OCI-LY7 (cell line): ENCODE measurements around the gene SECTM1. TPM values are rescaled to one million over a fixed set of nuclear protein-coding genes. Genes with fewer than 3 reads are reported as not detected.

Source experiments
- BruUV-seq: library from RNA; stranded (reverse); fragments of 400-500 nt; replicated peaks from 2 replicates; lab custom pipeline; 2021; lab: Mats Ljungman, UMichigan
- CTCF ChIA-PET: fragments of 300-600 bp; sonication (Branson Sonifier 250); formaldehyde crosslinking; loops from one replicate; lab custom pipeline; 2022; ENCODE audit warnings: antibody characterized with exemption; ENCODE audit not compliant: unreplicated experiment; lab: Charles Lee
- POLR2A ChIA-PET: fragments of 300-600 bp; sonication (Branson Sonifier 250); formaldehyde crosslinking; loops from one replicate; lab custom pipeline; 2022; ENCODE audit warnings: antibody characterized with exemption; lab: Charles Lee
- DNase-seq: peaks from one replicate; pipeline ENCODE4 v3.0.0-alpha.2; 2015; ENCODE audit warnings: low spot score
- H2AFZ ChIP-seq: fragments of 200-600 bp; sonication (generic), shearing (Covaris generic); 2 replicates; pipeline ENCODE4 v1.6.1; 2014; ENCODE audit warnings: mild to moderate bottlenecking, antibody characterized with exemption, low read length, moderate library complexity
- H3K27ac ChIP-seq: fragments of 200-600 bp; sonication (generic); 2 replicates; pipeline ENCODE4 v1.5.1; 2014; ENCODE audit warnings: mixed run types, low read depth, mild to moderate bottlenecking, moderate library complexity, low read length, inconsistent platforms; ENCODE audit not compliant: poor library complexity, severe bottlenecking
- H3K36me3 ChIP-seq: fragments of 200-600 bp; sonication (generic); 2 replicates; pipeline ENCODE4 v1.6.1; 2014; ENCODE audit warnings: mild to moderate bottlenecking, antibody characterized with exemption, low read length, moderate library complexity, mixed read lengths; ENCODE audit not compliant: insufficient read depth
- H3K4me1 ChIP-seq: fragments of 200-600 bp; sonication (generic); 2 replicates; pipeline ENCODE4 v1.5.1; 2014; ENCODE audit warnings: mild to moderate bottlenecking, low read length; ENCODE audit not compliant: insufficient read depth, poor library complexity, severe bottlenecking
- H3K4me2 ChIP-seq: fragments of 200-600 bp; sonication (generic); 2 replicates; pipeline ENCODE4 v1.6.1; 2014; ENCODE audit warnings: mild to moderate bottlenecking, low read length
- H3K4me3 ChIP-seq: fragments of 200-600 bp; sonication (generic); 2 replicates; pipeline ENCODE4 v1.5.1; 2014; ENCODE audit warnings: mild to moderate bottlenecking, low read depth, low read length; ENCODE audit not compliant: poor library complexity, severe bottlenecking
- H3K79me2 ChIP-seq: fragments of 200-600 bp; sonication (generic); 2 replicates; pipeline ENCODE4 v1.6.1; 2016; ENCODE audit warnings: low read depth, mild to moderate bottlenecking, low read length, moderate library complexity, mixed read lengths; ENCODE audit not compliant: insufficient read depth
- H3K9me2 ChIP-seq: fragments of 200-600 bp; sonication (generic); 2 replicates; pipeline ENCODE4 v1.6.1; 2016; ENCODE audit warnings: mild to moderate bottlenecking, low read length, mixed read lengths; ENCODE audit not compliant: insufficient read depth
- H3K9me3 ChIP-seq: fragments of 200-600 bp; sonication (generic); 2 replicates; pipeline ENCODE4 v1.6.1; 2014; ENCODE audit warnings: mild to moderate bottlenecking, mixed run types, low read length, mixed read lengths
- H4K20me1 ChIP-seq: fragments of 200-600 bp; sonication (generic); 2 replicates; pipeline ENCODE4 v1.6.1; 2014; ENCODE audit warnings: mild to moderate bottlenecking, antibody characterized with exemption, low read length, moderate library complexity, mixed read lengths; ENCODE audit not compliant: insufficient read depth
- CTCF ChIP-seq: fragments of 200-600 bp; sonication (generic); conservative IDR thresholded peaks from 2 replicates; pipeline ENCODE4 v1.5.1; 2014; ENCODE audit warnings: mild to moderate bottlenecking, antibody characterized with exemption, low read length, moderate library complexity, mixed read lengths
- EZH2phosphoT487 ChIP-seq: fragments of 200-600 bp; sonication (generic); IDR thresholded peaks from 2 replicates; pipeline ENCODE4 v1.6.1; 2018; ENCODE audit warnings: low read depth, borderline replicate concordance, mild to moderate bottlenecking, mixed run types, antibody characterized with exemption, low read length, moderate library complexity, mixed read lengths
- intact Hi-C: fragments of 100-400 bp; cut with micrococcal nuclease; formaldehyde crosslinking; loops from one replicate; pipeline ENCODE4 v1.10.0; 2022; ENCODE audit not compliant: unreplicated experiment
- total RNA-seq, 2 experiments: library from RNA; depleted of rRNA in 1 of 2; stranded (reverse); fragments of >200 nt in 1 of 2; shearing (Covaris generic) in 1 of 2; gene quantifications; 2 replicates each; pipeline ENCODE4 v1.2.3, GENCODE V29; 2014 to 2022

The SECTM1 gene
- total RNA-seq, 2 experiments from 2014 or later, result not detected

GRCh38 chr17:82375359-82376041, 41.9 kb upstream of the SECTM1 start:
- TF ChIP-seq CTCF (no peak), EZH2phosphoT487 (no peak)
- no TSS peak for BruUV-seq
- peaks cover 23% of the 10 kb centered on the region for H3K4me1 ChIP-seq
- H3K36me3 ChIP-seq, result no peaks in the 10 kb centered on the region
- H3K9me3 ChIP-seq, result no peaks in the 10 kb centered on the region
- H3K27ac ChIP-seq, result no peak overlapping the region
- POLR2A ChIA-PET, result interaction anchor here (0.6 kb wide), 1 partner anchor 26 kb away, joined by 5 read pairs; no protein-coding TSS in a partner anchor
- CTCF ChIA-PET, result no interaction called here
- no peak for DNase-seq
- intact Hi-C loops, result no loop called here
- H3K4me2 ChIP-seq, result no peak overlapping the region
- H3K4me3 ChIP-seq, result no peak overlapping the region
- H3K9me2 ChIP-seq, result no peaks in the 10 kb centered on the region
- no peaks in the 10 kb centered on the region for H3K79me2 ChIP-seq
- H4K20me1 ChIP-seq, result no peaks in the 10 kb centered on the region
- no peak overlapping the region for H2AFZ ChIP-seq

- DNase-seq, result no peak
- Histone ChIP-seq H3K27ac (no peak overlapping the region), H3K36me3 (no peaks in the 10 kb centered on the region), H3K4me1 (peaks cover 28% of the 10 kb centered on the region), H3K79me2 (no peaks in the 10 kb centered on the region), H2AFZ (no peak overlapping the region), H3K4me3 (no peak overlapping the region), H3K9me3 (no peaks in the 10 kb centered on the region), H3K4me2 (no peak overlapping the region), H4K20me1 (no peaks in the 10 kb centered on the region), H3K9me2 (no peaks in the 10 kb centered on the region)
- ChIA-PET POLR2A (interaction anchor here (0.6 kb wide), 1 partner anchor 27 kb away, joined by 5 read pairs; no protein-coding TSS in a partner anchor), CTCF (no interaction called here)
- intact Hi-C loops, result no loop called here
- BruUV-seq, result no TSS peak
- no peak for TF ChIP-seq EZH2phosphoT487
- TF ChIP-seq CTCF, result no peak
Measured at GRCh38 chr17:82374626-82375331, 41.2 kb upstream of the SECTM1 start.
